ENCODE measurements around the gene PRR36. TPM values are rescaled to one million over a fixed set of nuclear protein-coding genes. Genes with fewer than 3 reads are reported as not detected.

PRR36 gene
- total RNA-seq, 4 donors from 2014 or later = 0.16 TPM; not detected in 3

- no peaks in the 10 kb centered on the region for H3K36me3 ChIP-seq
- DNase-seq = no peak
- H3K27ac ChIP-seq = no peak overlapping the region
- H3K4me1 ChIP-seq = peaks cover 0 to 8% (median 3%) of the 10 kb centered on the region in 4 donors
- no peak overlapping the region for H3K4me3 ChIP-seq
- in situ Hi-C loops (cut with MboI; ENCODE audit: low pct_ligation_motif_present in 1 of 4, low pct_unique_long_range_greater_than_20kb in 1 of 4, low sequenced_read_pairs in 3 of 4) (no loop called here), intact Hi-C loops (cut with DNase I; ENCODE audit: low total_unique reads) (no loop called here)
- TF ChIP-seq POLR2A (IDR thresholded peaks at IDR 0.05) (no peak), POLR2AphosphoS5 (IDR thresholded peaks at IDR 0.05) (no peak), EP300 (IDR thresholded peaks at IDR 0.05; ENCODE audit: low read depth) (no peak)
- TF ChIP-seq, protein P1, sequence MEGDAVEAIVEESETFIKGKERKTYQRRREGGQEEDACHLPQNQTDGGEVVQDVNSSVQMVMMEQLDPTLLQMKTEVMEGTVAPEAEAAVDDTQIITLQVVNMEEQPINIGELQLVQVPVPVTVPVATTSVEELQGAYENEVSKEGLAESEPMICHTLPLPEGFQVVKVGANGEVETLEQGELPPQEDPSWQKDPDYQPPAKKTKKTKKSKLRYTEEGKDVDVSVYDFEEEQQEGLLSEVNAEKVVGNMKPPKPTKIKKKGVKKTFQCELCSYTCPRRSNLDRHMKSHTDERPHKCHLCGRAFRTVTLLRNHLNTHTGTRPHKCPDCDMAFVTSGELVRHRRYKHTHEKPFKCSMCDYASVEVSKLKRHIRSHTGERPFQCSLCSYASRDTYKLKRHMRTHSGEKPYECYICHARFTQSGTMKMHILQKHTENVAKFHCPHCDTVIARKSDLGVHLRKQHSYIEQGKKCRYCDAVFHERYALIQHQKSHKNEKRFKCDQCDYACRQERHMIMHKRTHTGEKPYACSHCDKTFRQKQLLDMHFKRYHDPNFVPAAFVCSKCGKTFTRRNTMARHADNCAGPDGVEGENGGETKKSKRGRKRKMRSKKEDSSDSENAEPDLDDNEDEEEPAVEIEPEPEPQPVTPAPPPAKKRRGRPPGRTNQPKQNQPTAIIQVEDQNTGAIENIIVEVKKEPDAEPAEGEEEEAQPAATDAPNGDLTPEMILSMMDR (IDR thresholded peaks at IDR 0.05) = no peak
- no peaks in the 10 kb centered on the region for H3K9me3 ChIP-seq
- WGBS, 2 donors (ENCODE audit: low coverage in 1 of 2) = 52% methylated on average over 22 of the region's 25 CpGs; no CpG with 5 or more reads in 1 of the 2 donors
- H3K27me3 ChIP-seq = no peaks in the 10 kb centered on the region
Measured at GRCh38 chr19:7850000-7850813, 24.0 kb downstream of the PRR36 start.

DNA sequence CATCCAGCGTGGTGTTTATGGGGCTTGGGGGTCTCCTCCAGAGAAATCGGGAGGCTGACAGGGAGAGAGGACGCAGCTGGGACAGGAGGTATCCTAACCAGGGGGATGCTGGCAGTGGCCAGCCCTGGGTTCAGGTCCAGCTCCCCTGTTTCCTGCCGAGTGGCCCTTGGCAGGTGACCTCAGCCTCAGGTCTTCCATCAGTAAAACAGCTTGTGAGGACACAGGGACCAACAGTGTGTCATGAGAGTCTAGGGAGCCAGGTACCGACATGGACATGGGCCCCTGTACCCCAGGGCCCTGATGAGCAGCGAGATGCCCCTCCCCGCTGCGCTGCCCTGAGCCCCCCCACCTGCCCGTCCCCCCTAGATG is 24.6 kb downstream of the PRR36 start:
- H3K36me3 ChIP-seq = no peaks in the 10 kb centered on the region
- H3K9me3 ChIP-seq = no peaks in the 10 kb centered on the region
- WGBS, 2 donors (ENCODE audit: low coverage in 1 of 2) = 86% methylated on average over 8 of the region's 9 CpGs; no CpG with 5 or more reads in 1 of the 2 donors
- no peak overlapping the region for H3K27ac ChIP-seq
- intact Hi-C loops (cut with DNase I; ENCODE audit: low total_unique reads) (no loop called here), in situ Hi-C loops (cut with MboI; ENCODE audit: low pct_ligation_motif_present in 1 of 4, low pct_unique_long_range_greater_than_20kb in 1 of 4, low sequenced_read_pairs in 3 of 4) (no loop called here)
- no peaks in the 10 kb centered on the region for H3K27me3 ChIP-seq
- no peak overlapping the region for H3K4me3 ChIP-seq
- DNase-seq = no peak
- peaks cover 0 to 8% (median 3%) of the 10 kb centered on the region in 4 donors for H3K4me1 ChIP-seq
- no peak for TF ChIP-seq POLR2AphosphoS5 (IDR thresholded peaks at IDR 0.05)
- no peak for TF ChIP-seq EP300 (IDR thresholded peaks at IDR 0.05; ENCODE audit: low read depth)
- TF ChIP-seq, protein P1 (IDR thresholded peaks at IDR 0.05) = no peak
- TF ChIP-seq POLR2A (IDR thresholded peaks at IDR 0.05) = no peak

DNA sequence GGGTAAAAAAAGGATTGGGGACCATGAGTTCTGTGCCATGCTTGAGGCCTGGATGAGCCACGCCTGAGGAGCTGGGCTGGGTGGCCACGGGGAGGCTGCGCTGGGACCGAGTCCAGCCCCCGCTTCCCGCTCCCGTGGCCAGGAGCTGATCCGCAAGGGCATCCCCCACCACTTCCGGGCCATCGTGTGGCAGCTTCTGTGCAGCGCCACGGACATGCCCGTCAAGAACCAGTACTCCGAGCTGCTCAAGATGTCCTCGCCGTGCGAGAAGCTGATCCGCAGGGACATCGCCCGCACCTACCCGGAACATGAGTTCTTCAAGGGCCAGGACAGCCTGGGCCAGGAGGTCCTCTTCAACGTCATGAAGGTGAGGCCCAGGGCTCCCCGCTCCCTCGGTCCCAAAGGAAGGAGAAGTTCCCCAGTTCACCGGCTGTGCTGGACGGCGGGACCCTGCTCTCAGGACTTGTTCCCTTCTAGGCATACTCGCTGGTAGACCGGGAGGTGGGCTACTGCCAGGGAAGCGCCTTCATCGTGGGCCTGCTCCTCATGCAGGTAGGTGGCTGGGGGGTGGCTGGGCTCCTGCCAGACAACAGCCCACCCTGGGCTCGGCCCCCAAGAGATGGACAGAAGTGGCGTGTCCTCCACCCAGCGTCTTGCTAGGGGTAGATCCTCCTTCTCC is 25.3 kb downstream of the PRR36 start:
- in situ Hi-C loops (cut with MboI; ENCODE audit: low pct_ligation_motif_present in 1 of 4, low pct_unique_long_range_greater_than_20kb in 1 of 4, low sequenced_read_pairs in 3 of 4) (no loop called here), intact Hi-C loops (cut with DNase I; ENCODE audit: low total_unique reads) (no loop called here)
- no peak overlapping the region for H3K27ac ChIP-seq
- H3K4me1 ChIP-seq = peaks cover 0 to 8% (median 3%) of the 10 kb centered on the region in 4 donors
- DNase-seq = peak; percentile 6
- WGBS, 2 donors (ENCODE audit: low coverage in 1 of 2) = 93% methylated on average over 33 of the region's 34 CpGs; no CpG with 5 or more reads in 1 of the 2 donors
- TF ChIP-seq POLR2AphosphoS5 (IDR thresholded peaks at IDR 0.05) (no peak), EP300 (IDR thresholded peaks at IDR 0.05; ENCODE audit: low read depth) (no peak), POLR2A (IDR thresholded peaks at IDR 0.05) (no peak)
- TF ChIP-seq, protein P1 (IDR thresholded peaks at IDR 0.05) = no peak
- no peaks in the 10 kb centered on the region for H3K27me3 ChIP-seq
- H3K36me3 ChIP-seq = no peaks in the 10 kb centered on the region
- no peak overlapping the region for H3K4me3 ChIP-seq
- no peaks in the 10 kb centered on the region for H3K9me3 ChIP-seq

GRCh38 chr19:7847664-7848063 is 26.5 kb downstream of the PRR36 start:
- in situ Hi-C loops (cut with MboI; ENCODE audit: low pct_ligation_motif_present in 1 of 4, low pct_unique_long_range_greater_than_20kb in 1 of 4, low sequenced_read_pairs in 3 of 4) = no loop called here
- no peaks in the 10 kb centered on the region for H3K4me1 ChIP-seq
- 94% methylated on average over 23 of the region's 23 CpGs; no CpG with 5 or more reads in 1 of the 2 donors for WGBS, 2 donors (ENCODE audit: low coverage in 1 of 2)

More at GRCh38 chr19:7847664-7848063, 26.5 kb downstream of the PRR36 start:
- TF ChIP-seq EP300 (IDR thresholded peaks at IDR 0.05; ENCODE audit: low read depth) = no peak
- TF ChIP-seq POLR2AphosphoS5 (IDR thresholded peaks at IDR 0.05) = no peak
- TF ChIP-seq, protein P1 (IDR thresholded peaks at IDR 0.05) = no peak
- TF ChIP-seq POLR2A (IDR thresholded peaks at IDR 0.05) = no peak
- intact Hi-C loops (cut with DNase I; ENCODE audit: low total_unique reads) = no loop called here
- DNase-seq = no peak
- Histone ChIP-seq H3K36me3 (no peaks in the 10 kb centered on the region), H3K4me3 (no peak overlapping the region), H3K9me3 (no peaks in the 10 kb centered on the region), H3K27ac (no peak overlapping the region), H3K27me3 (no peaks in the 10 kb centered on the region)
